Posterior vena cava (tissue), 2 donors: Measurements from ENCODE around the gene MT1F. TPM values are rescaled to one million over a fixed set of nuclear protein-coding genes. Genes with fewer than 3 reads are reported as not detected.

Experiments used
- DNase-seq: peaks from one replicate; pipeline ENCODE4 v3.0.0-alpha.2; 2020; ENCODE audit warnings: low spot score
- intact Hi-C, 2 donors: fragments of 100-400 bp; cut with DNase I; formaldehyde crosslinking; loops; one replicate each; pipeline versions ENCODE4 v1.14.1 to v1.14.2; 2022 to 2023
- total RNA-seq, 2 donors: library from RNA; stranded (reverse); fragmentation: NEBNext Ultra II Directional; extraction: Animal tissue kit (Norgen Biotek cat#: 25700); gene quantifications; one replicate each; pipeline ENCODE4 v1.2.1, GENCODE V29; 2021
- donor health status: DM: yes; HTN: yes; CAD: no.
- donor health status: DM: yes; HTN: yes; CAD: no.

Gene MT1F
- total RNA-seq, 2 donors from 2014 or later: 9.1 to 10.6 TPM

DNA sequence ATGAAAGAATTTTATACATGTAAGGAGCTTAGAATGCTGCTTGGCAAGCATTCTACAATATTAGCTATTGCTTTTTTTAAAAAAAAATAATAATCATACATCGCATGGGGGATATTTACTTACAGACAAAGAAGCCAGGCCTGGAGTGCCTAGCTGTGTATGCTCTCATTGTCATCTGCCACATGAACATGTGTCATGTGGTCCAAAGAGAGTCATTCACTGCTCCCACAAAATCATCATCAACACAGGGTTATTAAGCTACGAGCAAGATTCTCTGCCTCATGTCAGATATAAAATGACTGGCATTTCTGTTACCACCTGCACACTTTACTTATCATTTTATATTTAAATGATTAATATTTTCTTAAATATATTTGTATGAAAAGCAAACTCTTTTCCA lies 34.1 kb upstream of the MT1F start:
- no peak for DNase-seq
- intact Hi-C loops: no loop called here

DNA sequence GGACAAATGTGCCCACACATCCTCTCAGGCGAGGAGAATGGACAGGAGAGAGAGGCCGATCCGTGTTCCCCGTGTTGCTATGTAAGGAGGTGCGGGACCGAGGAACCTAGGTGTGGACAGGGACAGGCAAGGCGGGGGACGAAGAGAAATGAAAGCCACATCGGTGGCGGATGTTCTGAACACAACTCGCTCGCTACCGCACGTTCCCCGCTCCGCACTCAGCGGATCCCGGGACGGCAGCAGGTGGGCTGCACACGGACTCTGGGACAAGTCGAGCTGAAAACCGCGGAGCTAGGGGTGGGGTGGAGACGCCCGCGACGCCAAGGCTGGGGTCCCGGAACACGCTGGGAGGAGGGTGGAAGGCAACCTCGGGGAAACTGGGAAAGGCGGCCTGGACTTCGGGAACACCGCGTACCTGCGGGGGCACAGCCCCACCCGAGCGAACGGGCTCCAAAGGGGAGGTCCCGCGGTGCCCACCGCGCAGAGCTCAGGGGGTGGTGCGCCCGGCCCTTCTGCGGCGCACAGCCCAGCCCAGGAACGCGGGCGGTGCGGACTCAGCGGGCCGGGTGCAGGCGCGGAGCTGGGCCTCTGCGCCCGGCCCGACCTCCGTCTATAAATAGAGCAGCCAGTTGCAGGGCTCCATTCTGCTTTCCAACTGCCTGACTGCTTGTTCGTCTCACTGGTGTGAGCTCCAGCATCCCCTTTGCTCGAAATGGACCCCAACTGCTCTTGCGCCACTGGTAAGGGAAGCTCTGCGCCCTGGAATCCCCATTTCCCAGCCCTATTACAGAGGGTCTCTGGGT lies 32.4 kb upstream of the MT1F start, which contains the start of gene MT1E:
Gene MT1E, plus strand, starts transcription at position 642 of the 803 bp plus-strand sequence. Its CDS starts 71 bp downstream, at position 713.
- intact Hi-C loops: no loop called here
- peak; percentile 94 for DNase-seq

DNA sequence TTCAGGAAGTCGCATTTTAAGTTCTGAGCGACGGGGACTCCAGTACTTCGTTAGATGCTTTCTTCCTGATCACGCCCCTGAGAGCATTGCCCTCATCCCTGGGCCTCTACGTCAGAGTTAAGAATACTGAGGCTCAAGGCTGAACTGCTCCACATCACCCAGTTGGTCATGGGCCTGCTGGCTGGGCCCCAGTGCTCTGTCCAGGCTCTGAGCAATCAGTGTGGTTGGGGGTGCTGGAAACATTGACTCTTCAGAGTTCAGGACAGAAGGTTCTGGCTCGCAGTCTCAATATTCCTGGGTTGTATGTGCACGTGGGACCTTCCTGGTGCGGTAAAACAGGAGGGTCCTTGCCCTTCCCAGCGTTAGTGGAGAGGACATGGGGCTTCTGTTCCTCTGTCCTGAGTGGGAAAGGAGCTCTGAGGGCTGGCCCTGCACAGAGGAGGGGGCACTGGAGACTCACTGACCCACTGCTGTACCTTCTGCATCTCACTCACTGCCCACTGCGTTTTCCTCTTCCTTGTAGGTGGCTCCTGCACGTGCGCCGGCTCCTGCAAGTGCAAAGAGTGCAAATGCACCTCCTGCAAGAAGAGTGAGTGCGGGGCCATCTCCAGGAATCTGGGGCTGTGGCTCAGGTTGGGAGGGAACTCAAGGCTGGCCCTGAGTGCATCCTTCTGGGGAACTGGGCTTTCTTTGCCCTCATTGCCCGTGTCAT lies 31.7 kb upstream of the MT1F start:
- intact Hi-C loops: no loop called here
- DNase-seq: peak; percentile 94

DNA sequence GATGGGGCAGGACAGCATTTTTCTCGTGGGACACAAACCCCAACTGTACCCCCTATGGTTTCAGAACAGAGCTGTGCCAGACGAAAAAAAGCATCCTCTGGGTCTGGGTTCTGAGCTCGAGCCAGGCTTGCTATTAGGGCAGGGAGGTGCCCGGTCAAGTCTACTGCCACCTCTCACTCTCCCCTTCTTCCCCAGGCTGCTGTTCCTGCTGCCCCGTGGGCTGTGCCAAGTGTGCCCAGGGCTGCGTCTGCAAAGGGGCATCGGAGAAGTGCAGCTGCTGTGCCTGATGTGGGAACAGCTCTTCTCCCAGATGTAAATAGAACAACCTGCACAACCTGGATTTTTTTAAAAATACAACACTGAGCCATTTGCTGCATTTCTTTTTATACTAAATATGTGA lies 31.1 kb upstream of the MT1F start:
- intact Hi-C loops: no loop called here
- DNase-seq: no peak

DNA sequence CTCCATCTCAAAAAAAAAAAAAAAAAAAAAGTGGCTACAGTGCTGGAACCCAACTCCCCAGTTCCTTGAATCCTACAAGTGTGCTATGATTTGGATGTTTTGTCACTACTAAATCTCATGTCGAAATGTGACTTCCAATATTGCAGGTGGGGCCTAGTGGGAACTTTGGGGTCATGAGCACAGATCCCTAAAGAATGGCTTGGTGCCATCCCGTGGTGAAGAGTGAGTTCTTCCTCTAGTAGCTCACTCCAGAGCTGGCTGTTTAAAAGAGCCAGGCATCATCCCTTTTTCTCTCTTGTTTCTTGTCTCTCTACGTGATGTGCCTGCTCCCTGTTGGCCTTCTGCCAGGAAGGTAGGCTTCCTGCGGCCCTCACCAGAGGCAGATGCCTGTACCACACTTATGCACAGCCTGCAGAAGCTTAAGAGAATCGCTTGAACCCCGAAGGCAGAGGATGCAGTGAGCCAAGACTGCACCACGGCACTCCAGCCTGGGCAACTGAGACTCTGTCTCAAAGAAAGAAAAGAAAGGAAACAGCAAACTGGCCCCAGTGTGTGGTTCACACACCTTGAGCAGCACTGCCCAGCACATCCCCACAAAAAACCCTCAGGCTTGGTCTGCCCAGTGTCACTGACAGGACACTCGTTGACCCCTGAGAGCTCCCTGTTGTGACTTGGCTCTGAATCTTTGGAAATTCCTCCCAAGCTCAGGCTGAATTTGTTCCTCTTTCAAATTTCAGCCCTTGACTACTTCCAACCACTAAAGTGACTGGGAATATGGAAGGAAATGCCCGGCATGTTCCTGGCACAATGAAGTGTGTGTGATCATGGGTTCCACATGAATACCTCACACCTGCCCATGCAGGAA lies 29.0 kb upstream of the MT1F start:
- DNase-seq: peak; percentile 38
- intact Hi-C loops: no loop called here

DNA sequence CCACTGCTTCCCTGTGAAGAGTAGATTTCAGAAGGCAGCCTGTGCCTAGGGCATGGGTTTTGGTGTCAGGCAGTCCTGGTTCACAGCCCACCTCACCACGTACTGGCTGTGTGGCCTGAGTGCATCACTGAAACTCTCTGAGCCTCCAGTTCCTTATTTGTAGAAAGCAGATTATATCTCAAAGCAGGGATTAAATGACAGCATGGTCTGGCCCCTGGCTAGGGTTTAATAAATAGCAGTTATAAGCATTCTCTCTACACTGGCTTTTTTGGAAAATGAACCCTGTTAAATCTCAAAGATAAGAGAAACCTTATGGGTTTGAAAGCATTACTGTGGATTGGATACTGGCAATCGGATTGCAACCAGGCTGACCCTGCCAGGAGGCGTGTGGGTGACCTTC lies 28.2 kb upstream of the MT1F start:
- DNase-seq: no peak
- intact Hi-C loops: no loop called here

DNA sequence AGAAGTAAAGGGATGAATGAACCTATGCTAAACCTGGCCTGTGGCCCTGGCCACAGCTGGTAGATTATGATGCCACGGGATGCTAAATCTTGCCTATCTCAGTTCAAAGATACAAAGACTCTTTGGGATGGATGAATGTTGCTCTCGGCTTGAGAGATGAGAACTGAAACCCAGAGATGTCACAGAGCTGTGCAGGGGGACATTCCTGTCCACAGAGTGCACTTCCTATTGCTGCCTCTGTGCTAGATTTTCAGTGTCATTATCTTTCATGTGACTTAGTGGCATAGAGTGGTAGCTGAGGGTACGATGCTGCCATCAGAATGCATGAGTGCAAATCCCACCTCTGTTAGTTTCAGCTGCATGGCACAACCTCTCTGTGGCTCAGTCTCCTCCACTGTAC lies 27.6 kb upstream of the MT1F start:
- intact Hi-C loops: no loop called here
- no peak for DNase-seq

DNA sequence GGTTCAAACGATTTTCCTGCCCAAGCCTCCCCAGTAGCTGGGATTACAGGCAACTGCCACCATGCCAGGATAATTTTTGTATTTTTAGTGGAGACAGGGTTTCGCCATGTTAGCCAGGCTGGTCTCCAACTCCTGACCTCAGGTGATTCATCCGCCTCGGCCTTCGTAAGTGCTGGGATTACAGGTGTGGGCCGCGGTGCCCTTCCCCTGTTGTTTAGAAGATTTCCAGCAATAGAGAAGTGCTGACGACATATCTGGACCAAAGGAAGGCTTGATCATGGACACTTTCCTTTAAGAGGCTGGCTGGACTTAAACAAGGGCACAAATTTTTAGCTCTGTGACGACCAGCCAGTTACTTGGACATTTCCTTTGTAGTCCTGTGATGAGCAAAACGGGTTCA lies 26.6 kb upstream of the MT1F start:
- intact Hi-C loops: no loop called here
- DNase-seq: no peak

DNA sequence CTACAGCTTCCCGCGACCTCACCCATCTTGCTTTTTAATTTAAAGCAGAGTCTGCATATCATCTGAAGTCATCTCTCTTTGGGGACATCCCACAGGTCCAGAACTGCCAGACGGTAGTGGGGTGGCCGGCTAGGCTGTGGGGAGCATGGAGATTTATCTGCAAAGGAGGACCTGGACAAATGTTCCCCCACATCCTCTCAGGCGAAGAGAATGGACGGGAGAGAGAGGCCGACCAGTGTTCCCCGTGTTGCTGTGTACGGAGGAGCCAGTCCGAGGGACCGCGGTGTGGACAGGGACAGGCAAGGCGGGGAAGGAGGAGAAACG lies 26.0 kb upstream of the MT1F start:
- no peak for DNase-seq
- intact Hi-C loops: no loop called here

DNA sequence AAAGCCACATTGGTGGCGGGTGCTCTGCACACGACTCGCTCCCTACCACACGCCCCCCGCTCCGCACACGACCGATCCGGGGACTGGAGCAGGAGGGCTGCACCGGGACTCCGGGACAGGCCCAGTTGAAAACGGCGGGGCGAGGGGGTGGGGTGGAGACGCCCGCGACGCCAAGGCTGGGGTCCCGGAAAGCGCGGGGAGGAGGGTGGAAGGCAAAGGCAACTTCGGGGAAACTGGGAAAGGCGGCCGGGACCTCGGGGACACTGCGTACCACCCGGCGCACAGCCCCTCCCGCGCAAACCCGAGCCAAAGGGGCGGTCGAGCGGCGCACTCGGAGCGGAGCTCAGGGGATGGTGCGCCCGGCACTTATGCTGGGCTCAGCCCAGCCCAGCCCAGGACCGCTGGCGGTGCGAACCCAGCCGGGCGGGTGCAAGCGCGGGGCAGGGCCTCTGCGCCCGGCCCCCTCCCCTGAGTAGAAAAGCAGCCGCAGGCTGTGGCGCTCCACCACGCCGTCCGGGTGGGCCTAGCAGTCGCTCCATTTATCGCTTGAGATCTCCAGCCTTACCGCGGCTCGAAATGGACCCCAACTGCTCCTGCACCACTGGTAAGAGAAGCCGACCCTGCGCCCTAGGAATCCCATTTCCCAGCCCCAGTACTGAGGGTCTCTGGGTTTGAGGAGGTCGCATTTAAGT lies 25.5 kb upstream of the MT1F start, which contains the start of gene MT1M:
Gene MT1M, plus strand, starts transcription at position 504 of the 692 bp plus-strand sequence. Its CDS starts 73 bp downstream, at position 577.
- peak; percentile 94 for DNase-seq
- intact Hi-C loops: no loop called here

DNA sequence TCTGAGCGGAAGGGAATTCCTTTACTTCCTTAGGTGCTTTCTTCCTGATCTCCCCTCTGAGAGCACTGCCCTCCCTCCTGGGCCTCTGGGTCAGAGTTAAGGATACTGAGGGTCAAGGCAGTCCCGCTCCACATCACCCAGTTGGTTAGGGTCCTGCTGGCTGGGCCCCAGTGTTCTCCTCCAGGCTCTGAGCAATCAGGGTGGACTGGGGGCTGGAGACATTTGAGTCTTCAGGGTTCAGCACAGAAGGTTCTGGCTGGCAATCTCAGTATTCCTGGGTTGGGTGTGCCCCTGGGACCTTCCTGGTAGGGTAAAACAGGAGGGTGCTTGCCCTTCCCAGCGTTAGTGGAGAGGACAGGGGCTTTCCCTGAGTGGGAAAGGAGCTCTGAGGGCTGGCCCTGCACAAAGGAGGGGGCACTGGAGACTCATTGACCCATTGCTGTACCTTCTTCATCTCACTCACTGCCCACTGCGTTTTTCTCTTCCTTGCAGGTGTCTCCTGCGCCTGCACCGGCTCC lies 24.9 kb upstream of the MT1F start:
- DNase-seq: peak; percentile 76
- intact Hi-C loops: no loop called here

DNA sequence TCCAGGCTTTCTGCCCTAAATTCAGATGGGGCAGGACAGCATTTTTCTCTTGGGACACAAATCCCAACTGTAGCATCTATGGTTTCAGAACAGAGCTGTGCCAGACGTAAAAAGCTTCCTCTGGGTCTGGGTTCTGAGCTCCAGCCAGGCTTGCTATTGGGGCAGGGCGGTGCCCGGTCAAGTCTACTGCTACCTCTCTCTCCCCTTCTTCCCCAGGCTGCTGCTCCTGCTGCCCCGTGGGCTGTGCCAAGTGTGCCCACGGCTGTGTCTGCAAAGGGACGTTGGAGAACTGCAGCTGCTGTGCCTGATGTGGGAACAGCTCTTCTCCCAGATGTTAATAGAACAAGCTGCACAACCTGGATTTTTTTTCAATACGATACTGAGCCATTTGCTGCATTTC lies 24.2 kb upstream of the MT1F start:
- intact Hi-C loops: no loop called here
- DNase-seq: peak; percentile 63

DNA sequence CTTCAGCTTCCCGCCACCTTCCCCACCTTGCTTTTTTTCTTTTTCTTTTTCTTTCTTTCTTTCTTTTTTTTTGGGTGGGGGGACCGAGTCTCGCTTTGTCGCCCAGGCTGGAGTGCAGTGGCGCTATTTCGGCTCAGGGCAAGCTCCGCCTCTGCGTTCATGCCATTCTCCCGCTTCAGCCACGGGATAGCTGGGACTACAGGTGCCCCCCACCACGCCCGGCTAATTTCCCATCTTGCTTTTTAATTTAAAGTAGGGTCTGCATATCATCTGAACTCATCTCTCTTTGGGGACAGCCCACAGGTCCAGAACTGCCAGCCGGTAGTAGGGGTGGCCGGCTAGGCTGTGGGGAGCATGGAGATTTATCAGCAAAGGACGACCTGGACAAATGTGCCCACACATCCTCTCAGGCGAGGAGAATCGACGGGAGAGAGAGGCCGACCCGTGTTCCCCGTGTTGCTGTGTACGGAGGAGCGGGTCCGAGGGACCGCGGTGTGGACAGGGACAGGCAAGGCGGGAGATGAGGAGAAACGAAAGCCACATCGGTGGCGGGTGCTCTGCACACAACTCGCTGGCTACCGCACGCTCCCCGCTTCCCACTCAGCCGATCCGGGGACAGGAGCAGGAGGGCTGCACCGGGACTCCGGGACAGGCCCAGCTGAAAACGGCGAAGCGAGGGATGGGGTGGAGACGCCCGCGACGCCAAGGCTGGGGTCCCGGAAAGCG lies 22.9 kb upstream of the MT1F start:
- intact Hi-C loops: no loop called here
- DNase-seq: no peak

DNA sequence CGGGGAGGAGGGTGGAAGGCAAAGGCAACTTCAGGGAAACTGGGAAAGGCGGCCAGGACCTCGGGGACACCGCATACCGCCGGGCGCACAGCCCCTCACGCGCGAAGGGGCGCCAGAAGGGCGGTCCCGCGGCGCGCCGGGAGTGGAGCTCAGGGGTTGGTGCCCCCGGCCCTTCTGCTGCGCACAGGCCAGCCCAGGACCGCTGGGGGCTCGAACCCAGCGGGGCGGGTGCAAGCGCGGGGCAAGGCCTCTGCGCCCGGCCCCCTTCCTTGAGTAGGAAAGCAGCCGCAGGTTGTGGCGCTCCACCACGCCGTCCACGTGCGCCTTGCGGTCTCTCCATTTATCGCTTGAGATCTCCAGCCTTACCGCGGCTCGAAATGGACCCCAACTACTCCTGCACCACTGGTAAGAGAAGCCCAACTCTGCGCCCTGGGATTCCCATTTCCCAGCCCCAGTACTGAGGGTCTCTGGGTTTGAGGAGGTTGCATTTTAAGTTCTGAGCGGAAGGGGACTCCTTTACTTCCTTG lies 22.3 kb upstream of the MT1F start:
- no peak for DNase-seq
- intact Hi-C loops: no loop called here

DNA sequence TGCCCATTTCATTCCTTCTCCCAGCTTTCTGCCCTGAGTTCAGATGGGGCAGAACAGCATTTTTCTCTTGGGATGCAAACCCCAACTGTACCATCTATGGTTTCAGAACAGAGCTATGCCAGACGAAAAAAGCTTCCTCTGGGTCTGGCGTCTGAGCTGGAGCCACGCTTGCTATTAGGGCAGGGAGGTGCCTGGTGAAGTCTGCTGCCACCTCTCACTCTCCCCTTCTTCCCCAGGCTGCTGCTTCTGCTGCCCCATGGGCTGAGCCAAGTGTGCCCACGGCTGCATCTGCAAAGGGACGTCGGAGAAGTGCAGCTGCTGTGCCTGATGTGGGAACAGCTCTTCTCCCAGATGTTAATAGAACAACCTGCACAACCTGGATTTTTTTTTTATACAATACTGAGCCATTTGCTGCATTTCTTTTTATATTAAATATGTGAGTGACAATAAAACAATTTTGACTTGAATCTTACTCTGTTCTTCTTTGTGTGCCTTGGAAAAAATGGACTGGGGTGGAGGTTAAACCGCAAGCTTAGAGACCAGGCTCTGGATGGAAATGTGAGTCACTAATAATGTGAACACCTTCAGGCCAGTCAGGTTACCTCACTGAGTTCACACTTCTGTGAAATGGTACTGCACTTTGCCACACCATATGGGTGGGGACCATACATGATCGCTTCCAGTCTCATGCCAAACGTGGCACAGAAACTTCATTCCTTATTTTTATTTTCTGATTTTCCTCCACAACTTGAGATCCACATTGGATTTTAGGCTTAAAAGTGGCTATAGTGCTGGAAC lies 20.9 kb upstream of the MT1F start:
- DNase-seq: no peak
- intact Hi-C loops: no loop called here

DNA sequence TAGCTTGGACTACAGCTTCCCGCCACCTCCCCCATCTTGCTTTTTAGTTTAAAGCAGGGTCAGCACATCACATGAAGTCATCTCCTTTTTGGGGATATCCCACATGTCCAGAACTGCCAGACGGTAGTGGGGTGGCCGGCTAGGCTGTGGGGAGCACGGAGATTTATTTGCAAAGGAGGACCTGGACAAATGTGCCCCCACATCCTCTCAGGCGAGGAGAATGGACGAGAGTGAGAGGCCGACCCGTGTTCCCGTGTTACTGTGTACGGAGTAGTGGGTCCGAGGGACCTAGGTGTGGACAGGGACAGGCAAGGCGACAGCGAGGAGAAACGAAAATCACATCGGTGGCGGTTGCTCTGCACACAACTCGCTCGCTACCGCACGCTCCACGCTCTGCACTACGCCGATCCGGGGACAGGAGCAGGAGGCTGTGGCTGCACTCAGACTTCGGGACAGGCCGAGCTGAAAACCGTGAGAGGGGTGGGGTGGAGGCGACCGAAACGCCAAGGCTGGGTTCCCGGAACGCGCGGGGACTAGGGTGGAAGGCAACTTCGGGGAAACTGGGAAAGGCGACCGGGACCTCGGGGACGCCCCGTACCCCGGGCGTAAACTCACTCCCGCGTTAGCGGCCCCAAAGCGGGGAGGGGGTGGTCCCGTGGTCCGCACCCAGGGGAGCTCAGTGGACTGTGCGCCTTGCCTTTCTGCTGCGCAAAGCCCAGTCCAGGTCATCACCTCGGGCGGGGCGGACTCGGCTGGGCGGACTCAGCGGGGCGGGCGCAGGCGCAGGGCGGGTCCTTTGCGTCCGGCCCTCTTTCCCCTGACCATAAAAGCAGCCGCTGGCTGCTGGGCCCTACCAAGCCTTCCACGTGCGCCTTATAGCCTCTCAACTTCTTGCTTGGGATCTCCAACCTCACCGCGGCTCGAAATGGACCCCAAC lies 19.7 kb upstream of the MT1F start, which contains the start of gene MT1A:
Gene MT1A, plus strand, starts transcription at position 853 of the 937 bp plus-strand sequence. Its CDS starts 73 bp downstream, at position 926.
- peak; percentile 96 for DNase-seq
- intact Hi-C loops: no loop called here
